Measurements from ENCODE around the gene C2orf81. TPM values are rescaled to one million over a fixed set of nuclear protein-coding genes. Genes with fewer than 3 reads are reported as not detected.

The C2orf81 gene
- total and polyA plus RNA-seq, 10 of the 15 experiments (the other 5 are each of a cell fraction or from before 2014, with no cell fraction given) = 0.10 to 9.8 (median 2.7) TPM

DNA sequence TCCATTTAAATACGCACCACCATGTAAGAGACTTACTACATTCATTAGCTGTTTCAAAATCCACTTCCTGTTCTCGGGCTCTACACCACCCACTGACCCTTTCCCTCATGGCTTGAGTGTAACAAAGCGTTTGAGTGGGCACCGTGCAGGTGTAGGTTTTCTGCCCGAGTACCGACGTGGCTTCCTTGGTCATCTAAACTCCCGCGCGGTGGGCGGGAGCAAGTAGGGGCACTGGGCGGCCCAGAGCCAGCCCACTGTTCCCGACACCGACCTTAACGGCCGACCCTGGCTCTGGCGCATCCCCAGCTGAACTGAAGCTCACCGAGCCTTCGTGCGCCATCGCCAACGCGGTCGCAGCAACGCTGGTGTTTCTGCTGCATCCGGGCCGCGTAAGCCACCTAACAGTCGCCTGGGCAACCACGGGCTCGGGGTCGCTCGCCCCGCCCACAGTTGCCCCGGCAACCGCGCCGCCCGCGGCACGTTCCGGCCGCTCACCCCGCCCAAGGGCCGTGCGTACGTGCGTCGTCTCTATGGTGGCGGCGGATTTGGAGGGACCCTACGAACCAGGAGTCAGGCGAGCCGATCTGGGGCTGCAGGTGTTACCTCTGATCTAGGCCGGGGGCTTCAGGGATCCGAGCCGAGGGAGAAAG is at the start of gene C2orf81, which contains the start of gene WDR54 (continued):
- TF ChIP-seq RELA (IDR thresholded peaks at IDR 0.05; ENCODE audit: borderline replicate concordance, partially characterized antibody) (peak; percentile 68), NR2F1 (conservative IDR thresholded peaks at IDR 0.05) (peak; percentile 66), ZNF207 (IDR thresholded peaks at IDR 0.05; ENCODE audit: borderline replicate concordance) (peak; percentile 82; the same call in 1 of the 2 replicates), HDAC6 (IDR thresholded peaks at IDR 0.05; ENCODE audit: unreplicated experiment) (no peak), NBN (IDR thresholded peaks at IDR 0.05) (peak; percentile 55), CHD1 (IDR thresholded peaks at IDR 0.05; ENCODE audit: low read depth, low read length) (no peak), YY1 (IDR thresholded peaks at IDR 0.05; ENCODE audit: low read depth, low read length) (peak; percentile 82), BCL11A (IDR thresholded peaks at IDR 0.05; ENCODE audit: low read depth, low read length) (no peak), FOS (IDR thresholded peaks at IDR 0.05; ENCODE audit: borderline replicate concordance, extremely low read depth, insufficient read length) (no peak), STAT1 (conservative IDR thresholded peaks at IDR 0.05) (0 out of 2 replicates have a peak, but pooled peaks have one; percentile 27), KAT2A (conservative IDR thresholded peaks at IDR 0.05; ENCODE audit: control insufficient read depth, low read depth, low read length) (no peak)
- TF ChIP-seq, protein P1, sequence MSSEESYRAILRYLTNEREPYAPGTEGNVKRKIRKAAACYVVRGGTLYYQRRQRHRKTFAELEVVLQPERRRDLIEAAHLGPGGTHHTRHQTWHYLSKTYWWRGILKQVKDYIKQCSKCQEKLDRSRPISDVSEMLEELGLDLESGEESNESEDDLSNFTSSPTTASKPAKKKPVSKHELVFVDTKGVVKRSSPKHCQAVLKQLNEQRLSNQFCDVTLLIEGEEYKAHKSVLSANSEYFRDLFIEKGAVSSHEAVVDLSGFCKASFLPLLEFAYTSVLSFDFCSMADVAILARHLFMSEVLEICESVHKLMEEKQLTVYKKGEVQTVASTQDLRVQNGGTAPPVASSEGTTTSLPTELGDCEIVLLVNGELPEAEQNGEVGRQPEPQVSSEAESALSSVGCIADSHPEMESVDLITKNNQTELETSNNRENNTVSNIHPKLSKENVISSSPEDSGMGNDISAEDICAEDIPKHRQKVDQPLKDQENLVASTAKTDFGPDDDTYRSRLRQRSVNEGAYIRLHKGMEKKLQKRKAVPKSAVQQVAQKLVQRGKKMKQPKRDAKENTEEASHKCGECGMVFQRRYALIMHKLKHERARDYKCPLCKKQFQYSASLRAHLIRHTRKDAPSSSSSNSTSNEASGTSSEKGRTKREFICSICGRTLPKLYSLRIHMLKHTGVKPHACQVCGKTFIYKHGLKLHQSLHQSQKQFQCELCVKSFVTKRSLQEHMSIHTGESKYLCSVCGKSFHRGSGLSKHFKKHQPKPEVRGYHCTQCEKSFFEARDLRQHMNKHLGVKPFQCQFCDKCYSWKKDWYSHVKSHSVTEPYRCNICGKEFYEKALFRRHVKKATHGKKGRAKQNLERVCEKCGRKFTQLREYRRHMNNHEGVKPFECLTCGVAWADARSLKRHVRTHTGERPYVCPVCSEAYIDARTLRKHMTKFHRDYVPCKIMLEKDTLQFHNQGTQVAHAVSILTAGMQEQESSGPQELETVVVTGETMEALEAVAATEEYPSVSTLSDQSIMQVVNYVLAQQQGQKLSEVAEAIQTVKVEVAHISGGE (CRISPR knock-in tag; IDR thresholded peaks at IDR 0.05) = no peak
- TF ChIP-seq, protein P2, sequence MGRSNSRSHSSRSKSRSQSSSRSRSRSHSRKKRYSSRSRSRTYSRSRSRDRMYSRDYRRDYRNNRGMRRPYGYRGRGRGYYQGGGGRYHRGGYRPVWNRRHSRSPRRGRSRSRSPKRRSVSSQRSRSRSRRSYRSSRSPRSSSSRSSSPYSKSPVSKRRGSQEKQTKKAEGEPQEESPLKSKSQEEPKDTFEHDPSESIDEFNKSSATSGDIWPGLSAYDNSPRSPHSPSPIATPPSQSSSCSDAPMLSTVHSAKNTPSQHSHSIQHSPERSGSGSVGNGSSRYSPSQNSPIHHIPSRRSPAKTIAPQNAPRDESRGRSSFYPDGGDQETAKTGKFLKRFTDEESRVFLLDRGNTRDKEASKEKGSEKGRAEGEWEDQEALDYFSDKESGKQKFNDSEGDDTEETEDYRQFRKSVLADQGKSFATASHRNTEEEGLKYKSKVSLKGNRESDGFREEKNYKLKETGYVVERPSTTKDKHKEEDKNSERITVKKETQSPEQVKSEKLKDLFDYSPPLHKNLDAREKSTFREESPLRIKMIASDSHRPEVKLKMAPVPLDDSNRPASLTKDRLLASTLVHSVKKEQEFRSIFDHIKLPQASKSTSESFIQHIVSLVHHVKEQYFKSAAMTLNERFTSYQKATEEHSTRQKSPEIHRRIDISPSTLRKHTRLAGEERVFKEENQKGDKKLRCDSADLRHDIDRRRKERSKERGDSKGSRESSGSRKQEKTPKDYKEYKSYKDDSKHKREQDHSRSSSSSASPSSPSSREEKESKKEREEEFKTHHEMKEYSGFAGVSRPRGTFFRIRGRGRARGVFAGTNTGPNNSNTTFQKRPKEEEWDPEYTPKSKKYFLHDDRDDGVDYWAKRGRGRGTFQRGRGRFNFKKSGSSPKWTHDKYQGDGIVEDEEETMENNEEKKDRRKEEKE (IDR thresholded peaks at IDR 0.05) = no peak
- TF ChIP-seq, protein P3, sequence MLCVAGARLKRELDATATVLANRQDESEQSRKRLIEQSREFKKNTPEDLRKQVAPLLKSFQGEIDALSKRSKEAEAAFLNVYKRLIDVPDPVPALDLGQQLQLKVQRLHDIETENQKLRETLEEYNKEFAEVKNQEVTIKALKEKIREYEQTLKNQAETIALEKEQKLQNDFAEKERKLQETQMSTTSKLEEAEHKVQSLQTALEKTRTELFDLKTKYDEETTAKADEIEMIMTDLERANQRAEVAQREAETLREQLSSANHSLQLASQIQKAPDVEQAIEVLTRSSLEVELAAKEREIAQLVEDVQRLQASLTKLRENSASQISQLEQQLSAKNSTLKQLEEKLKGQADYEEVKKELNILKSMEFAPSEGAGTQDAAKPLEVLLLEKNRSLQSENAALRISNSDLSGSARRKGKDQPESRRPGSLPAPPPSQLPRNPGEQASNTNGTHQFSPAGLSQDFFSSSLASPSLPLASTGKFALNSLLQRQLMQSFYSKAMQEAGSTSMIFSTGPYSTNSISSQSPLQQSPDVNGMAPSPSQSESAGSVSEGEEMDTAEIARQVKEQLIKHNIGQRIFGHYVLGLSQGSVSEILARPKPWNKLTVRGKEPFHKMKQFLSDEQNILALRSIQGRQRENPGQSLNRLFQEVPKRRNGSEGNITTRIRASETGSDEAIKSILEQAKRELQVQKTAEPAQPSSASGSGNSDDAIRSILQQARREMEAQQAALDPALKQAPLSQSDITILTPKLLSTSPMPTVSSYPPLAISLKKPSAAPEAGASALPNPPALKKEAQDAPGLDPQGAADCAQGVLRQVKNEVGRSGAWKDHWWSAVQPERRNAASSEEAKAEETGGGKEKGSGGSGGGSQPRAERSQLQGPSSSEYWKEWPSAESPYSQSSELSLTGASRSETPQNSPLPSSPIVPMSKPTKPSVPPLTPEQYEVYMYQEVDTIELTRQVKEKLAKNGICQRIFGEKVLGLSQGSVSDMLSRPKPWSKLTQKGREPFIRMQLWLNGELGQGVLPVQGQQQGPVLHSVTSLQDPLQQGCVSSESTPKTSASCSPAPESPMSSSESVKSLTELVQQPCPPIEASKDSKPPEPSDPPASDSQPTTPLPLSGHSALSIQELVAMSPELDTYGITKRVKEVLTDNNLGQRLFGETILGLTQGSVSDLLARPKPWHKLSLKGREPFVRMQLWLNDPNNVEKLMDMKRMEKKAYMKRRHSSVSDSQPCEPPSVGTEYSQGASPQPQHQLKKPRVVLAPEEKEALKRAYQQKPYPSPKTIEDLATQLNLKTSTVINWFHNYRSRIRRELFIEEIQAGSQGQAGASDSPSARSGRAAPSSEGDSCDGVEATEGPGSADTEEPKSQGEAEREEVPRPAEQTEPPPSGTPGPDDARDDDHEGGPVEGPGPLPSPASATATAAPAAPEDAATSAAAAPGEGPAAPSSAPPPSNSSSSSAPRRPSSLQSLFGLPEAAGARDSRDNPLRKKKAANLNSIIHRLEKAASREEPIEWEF (IDR thresholded peaks at IDR 0.05; ENCODE audit: insufficient replicate concordance, low read depth, low read length) = no peak
- TF ChIP-seq, protein P4, sequence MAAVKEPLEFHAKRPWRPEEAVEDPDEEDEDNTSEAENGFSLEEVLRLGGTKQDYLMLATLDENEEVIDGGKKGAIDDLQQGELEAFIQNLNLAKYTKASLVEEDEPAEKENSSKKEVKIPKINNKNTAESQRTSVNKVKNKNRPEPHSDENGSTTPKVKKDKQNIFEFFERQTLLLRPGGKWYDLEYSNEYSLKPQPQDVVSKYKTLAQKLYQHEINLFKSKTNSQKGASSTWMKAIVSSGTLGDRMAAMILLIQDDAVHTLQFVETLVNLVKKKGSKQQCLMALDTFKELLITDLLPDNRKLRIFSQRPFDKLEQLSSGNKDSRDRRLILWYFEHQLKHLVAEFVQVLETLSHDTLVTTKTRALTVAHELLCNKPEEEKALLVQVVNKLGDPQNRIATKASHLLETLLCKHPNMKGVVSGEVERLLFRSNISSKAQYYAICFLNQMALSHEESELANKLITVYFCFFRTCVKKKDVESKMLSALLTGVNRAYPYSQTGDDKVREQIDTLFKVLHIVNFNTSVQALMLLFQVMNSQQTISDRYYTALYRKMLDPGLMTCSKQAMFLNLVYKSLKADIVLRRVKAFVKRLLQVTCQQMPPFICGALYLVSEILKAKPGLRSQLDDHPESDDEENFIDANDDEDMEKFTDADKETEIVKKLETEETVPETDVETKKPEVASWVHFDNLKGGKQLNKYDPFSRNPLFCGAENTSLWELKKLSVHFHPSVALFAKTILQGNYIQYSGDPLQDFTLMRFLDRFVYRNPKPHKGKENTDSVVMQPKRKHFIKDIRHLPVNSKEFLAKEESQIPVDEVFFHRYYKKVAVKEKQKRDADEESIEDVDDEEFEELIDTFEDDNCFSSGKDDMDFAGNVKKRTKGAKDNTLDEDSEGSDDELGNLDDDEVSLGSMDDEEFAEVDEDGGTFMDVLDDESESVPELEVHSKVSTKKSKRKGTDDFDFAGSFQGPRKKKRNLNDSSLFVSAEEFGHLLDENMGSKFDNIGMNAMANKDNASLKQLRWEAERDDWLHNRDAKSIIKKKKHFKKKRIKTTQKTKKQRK (IDR thresholded peaks at IDR 0.05; ENCODE audit: low read depth, low read length) = no peak
